ENCODE measurements around the gene TNRC18. TPM values are rescaled to one million over a fixed set of nuclear protein-coding genes. Genes with fewer than 3 reads are reported as not detected.
A peak's percentile ranks its signal among the peaks of the same experiment; 100 is the strongest.

TNRC18 gene
- total RNA-seq, 1 donor from 2014 or later = 197 TPM

GRCh38 chr7:5425507-5426225, 2.0 kb upstream of the TNRC18 start:
- Mint-ChIP-seq H3K36me3 (ENCODE audit: insufficient read depth) (no peaks in the 10 kb centered on the region), H3K4me3 (ENCODE audit: low read depth) (peak overlapping the region; percentile 90), H3K27ac (peak overlapping the region; percentile 100), H3K27me3 (no peaks in the 10 kb centered on the region), H3K4me1 (ENCODE audit: low read depth) (peaks cover 12% of the 10 kb centered on the region), H3K9me3 (ENCODE audit: low read depth) (no peaks in the 10 kb centered on the region)
- no peak for TF ChIP-seq CTCF (IDR thresholded peaks at IDR 0.05; ENCODE audit: unreplicated experiment)
- peak; percentile 39 for DNase-seq (ENCODE audit: low spot score, unreplicated experiment)

GRCh38 chr7:5424749-5425506, 1.3 kb upstream of the TNRC18 start:
- DNase-seq (ENCODE audit: low spot score, unreplicated experiment) = no peak
- H3K4me3 Mint-ChIP-seq (ENCODE audit: low read depth) = peak overlapping the region; percentile 90
- TF ChIP-seq CTCF (IDR thresholded peaks at IDR 0.05; ENCODE audit: unreplicated experiment) = no peak

DNA sequence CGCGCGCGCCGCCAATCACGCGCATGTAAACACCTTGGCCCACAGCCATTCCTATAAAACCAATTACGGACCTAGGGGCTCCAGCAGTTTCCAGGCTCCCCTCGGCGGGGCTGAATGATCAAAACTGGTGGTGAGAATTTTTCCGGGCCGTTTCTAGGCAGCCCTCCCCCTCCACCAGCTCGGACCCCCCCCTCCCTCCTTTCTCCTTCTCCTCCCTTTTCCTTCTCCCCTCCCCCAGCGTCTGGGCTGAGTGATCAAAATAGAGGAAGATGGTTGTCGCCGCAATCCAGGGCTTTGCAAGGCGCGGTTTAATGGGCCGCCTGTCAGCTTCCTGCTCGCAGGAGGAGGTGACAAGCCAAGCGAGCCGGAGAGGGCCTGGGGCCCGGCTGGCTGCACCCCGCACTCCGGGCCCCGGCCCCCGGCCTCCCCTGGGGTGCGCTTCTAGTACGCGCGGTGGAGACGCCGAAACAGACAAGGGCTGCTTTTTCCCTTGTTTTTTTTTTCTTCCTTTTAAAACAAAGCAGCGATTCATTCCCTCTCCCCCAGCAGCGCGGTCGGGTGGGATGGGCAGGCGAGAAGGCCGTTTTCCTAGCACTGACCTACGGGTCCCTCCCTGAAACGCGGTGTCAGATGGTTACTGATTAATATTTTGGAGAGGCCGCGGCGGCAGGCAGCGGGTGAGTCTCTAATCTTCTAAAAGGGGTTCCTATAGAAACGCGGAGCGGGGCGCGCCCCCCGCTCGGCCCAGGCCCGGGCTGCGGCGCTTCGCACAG, 528 bp upstream of the TNRC18 start:
- peaks cover 4% of the 10 kb centered on the region for H3K4me1 Mint-ChIP-seq (ENCODE audit: low read depth)
- peak overlapping the region; percentile 100 for H3K27ac Mint-ChIP-seq
- no peaks in the 10 kb centered on the region for H3K27me3 Mint-ChIP-seq
- no peaks in the 10 kb centered on the region for H3K9me3 Mint-ChIP-seq (ENCODE audit: low read depth)
- no peak for TF ChIP-seq CTCF (IDR thresholded peaks at IDR 0.05; ENCODE audit: unreplicated experiment)
- peaks cover 2% of the 10 kb centered on the region for H3K36me3 Mint-ChIP-seq (ENCODE audit: insufficient read depth)
- DNase-seq (ENCODE audit: low spot score, unreplicated experiment) = peak; percentile 95
- peak overlapping the region; percentile 90 for H3K4me3 Mint-ChIP-seq (ENCODE audit: low read depth)

More at GRCh38 chr7:5424749-5425506, 1.3 kb upstream of the TNRC18 start:
- Mint-ChIP-seq H3K9me3 (ENCODE audit: low read depth) (no peaks in the 10 kb centered on the region), H3K36me3 (ENCODE audit: insufficient read depth) (no peaks in the 10 kb centered on the region), H3K27me3 (no peaks in the 10 kb centered on the region), H3K4me1 (ENCODE audit: low read depth) (peaks cover 7% of the 10 kb centered on the region), H3K27ac (peak overlapping the region; percentile 100)

DNA sequence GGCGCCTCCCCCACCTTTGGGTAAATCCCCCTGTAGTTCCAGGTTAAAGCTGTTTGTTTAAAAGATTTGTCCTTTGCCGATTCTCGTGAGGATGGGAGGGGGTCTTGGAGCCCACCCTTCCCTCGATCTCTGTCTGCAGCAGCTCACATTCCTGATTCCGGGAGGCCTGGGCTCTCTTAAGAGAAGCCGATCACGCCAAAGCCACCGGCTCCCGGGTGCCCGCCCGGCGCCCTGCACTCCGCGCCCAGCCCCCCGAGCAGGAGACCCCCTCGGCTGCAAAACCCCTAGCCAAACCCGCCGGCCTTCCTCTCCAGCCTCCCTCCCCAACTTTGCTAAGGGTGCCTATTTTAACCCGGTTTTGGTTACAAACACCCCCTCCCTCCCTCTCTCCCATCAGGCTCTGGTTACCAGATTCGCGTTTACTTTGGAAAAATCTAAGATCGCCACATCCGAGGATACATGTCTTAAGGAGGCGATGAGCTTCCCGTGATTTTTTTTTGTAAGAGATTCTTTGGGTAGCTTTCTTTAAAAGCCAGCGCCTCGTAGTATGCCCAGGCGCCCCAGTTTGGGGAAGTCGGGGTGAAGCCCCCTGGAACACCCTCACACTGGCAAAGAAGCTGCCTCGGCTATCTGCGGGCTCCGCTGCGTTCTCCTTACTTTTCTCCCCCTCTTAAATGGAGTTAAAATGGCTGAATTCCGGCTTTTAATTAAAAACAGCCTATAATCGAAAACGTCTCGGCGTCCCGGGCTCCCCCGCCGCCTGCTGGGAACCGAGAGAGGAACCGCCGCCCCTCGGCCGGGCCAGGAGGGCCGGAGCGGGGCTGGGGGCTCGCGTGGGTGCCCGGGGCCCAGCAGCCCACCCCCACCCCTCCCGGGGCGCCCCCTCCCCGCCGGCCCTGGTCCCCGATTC, 983 bp downstream of the TNRC18 start:
- peak; percentile 13 for TF ChIP-seq CTCF (IDR thresholded peaks at IDR 0.05; ENCODE audit: unreplicated experiment)
- peak overlapping the region; percentile 97 for H3K27ac Mint-ChIP-seq
- H3K27me3 Mint-ChIP-seq = no peaks in the 10 kb centered on the region
- peaks cover 2% of the 10 kb centered on the region for H3K36me3 Mint-ChIP-seq (ENCODE audit: insufficient read depth)
- no peak for DNase-seq (ENCODE audit: low spot score, unreplicated experiment)
- peak overlapping the region; percentile 89 for H3K4me3 Mint-ChIP-seq (ENCODE audit: low read depth)
- peaks cover 12% of the 10 kb centered on the region for H3K4me1 Mint-ChIP-seq (ENCODE audit: low read depth)
- H3K9me3 Mint-ChIP-seq (ENCODE audit: low read depth) = no peaks in the 10 kb centered on the region
